UCSD-AML1 (cell line): ENCODE data around the gene TSR2.
"Not testable (repeated sequence)": the region's sequence is repeated elsewhere in the genome, so short reads cannot be mapped to it uniquely, and the experiment has no call there.

Experiments
- DNase-seq: peaks from one replicate; lab custom pipeline; 2025; ENCODE audit not compliant: unreplicated experiment; lab: John Stamatoyannopoulos, UW

TSR2 gene

DNA sequence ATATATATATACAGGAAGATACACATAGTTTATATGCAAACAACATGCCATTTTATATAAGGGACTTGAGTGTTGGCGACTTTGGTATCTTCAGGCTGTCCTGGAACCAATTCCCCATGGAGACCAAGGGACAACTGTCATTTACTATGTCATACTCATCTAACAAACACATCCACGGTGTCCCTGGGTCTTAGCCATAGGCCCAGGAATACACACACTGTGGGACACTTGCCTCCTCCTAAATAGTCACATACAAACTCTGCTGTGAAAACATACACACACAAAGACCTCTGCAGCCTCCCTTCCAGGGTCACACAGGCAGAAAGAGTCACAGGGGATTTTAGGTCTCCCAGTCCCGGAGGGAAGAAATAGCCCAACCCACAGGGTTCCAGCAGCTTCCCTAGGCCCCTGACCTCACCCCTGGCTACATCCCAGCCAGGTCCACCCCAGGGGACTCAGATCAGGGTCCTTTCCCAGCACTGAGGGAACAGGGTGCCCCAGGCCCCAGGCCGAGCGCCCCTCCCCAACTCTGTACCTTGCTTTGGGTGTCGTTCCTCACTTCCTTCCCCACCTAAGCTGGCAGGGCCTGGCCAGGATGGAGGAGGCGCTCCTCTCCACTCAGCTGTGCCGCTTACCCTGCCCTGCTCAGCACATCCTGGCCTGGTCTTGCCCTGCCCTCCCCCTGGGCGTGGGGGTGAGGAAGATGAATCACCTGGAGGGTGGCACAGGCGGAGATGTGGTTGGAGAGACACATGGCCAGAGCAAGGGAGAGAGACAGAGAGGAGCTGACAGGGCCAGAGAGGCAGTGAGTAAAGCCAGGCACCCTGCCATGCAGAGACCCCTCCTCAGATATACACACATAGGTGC is 34.0 kb downstream of the TSR2 start:
- no peak for DNase-seq

DNA sequence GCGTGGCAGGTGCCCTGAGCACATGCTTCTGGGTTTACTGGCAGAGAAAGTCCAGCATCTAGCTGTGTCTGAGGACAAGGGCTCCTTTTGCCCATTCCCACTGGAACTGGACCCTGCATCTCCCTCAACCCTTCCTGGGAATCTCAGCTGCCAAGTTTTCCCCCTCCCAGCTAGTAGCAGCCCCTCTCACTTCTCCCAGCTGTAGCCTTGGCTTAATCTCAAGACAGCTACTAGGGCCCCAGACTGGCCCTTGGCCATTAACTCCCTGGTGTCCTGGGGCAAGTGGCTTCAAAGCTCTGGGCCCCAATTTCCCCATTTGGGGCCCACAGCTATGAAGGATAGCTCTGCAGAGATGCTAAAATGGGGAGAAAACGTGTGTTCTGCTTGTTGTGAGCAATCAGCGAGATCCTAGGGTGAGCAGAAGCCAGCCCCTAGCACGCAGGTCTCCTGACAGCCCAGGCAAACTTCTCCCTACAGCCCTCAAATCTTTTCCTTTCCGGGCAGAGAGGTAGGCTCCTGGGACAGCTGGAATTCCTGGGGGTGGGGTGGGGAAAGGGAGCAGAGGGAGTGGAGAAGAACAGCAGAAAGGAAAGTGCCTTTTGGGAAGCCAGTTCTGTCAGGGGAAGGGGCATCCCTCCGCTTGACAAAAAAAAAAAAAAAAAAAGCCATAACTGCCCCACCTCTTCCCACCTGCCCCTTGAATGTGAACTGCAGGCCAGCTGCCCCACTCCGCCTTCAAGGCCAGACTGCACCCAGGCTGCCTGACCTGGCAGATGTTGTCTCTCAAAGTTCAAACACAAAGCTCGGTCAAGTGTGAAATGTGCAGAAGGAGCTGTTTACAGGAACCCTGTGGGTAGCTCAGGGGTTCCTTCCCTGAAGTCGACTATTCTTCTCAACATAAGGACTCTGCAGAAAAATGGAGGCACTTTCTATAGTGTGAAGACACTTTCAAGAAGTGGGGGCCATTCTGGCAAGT is 39.2 kb downstream of the TSR2 start:
- no peak for DNase-seq

DNA sequence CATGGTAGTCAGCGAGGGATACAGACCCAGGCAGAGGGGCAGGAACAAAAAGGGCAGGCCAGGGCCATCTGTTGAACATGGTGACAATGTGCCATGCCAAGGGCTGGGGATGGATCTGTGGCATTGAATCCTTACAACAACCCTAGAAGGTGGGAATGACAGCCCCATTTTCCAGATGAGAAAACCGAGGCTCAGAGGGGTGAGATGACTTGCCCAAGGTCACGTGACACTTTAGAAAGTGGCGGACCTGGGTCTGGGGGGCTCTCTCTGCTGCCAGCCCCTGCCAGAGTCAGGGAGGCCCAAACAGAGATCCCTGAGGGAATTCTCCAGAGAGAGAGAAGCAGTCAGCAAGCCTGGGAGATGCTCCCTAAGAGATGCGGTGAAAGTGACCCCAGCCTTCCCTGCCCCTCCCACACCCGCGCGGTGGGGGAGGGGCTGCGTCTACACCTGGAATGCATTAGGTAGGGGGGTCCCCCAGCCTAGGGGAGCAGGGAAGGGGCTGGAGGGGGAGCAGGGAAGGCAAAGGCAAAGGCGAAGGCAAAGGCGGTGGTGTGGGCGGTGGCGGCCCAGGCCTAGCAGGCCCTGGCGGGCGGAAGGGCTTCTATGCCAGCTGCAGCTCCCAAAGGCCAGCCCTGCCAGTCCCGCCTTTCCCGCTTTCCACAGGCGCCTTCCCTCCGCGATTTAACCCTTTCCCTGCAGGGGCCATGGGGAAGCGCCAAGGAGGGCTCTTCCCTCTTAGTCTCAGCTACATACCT is 42.8 kb downstream of the TSR2 start:
- no peak for DNase-seq

DNA sequence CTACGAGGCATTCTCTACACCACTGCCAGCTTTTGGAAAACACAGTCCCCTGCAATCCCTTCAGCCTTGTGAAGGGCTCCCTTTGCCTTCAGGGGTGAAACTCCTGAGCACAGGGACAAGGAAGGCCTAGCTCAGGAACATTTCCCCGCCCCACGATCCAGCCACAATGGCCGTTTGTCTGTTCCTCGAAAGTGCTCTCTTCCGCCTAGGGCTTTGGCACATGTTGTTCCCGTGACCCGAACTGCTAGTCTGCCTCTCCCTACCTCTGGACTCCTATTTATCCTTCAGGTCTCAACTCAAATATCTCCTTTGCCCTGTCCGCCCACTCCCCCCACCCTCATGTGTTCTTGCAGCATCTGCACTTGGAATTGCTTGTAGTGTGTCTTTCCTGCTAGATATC is 43.7 kb downstream of the TSR2 start:
- no peak for DNase-seq

DNA sequence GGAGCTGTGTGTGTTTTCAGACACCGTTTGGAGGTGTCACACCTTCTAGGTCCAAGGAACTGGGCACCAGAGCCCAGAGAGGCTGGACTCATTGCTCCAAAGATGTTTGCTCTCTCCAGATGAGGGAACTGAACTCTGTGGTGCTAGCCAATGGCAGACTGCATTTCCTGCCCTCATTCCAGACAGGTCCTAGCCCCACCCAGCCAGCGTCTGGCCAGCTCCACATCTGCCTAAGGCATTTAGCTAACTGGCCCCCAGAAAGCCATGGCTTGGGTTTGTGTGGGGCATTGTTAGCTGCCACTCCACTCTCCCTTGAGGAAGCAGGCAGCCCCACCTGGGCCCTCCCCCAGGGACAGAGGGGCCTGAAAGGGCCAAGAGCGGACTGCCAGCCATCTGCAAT is 44.5 kb downstream of the TSR2 start:
- no peak for DNase-seq

DNA sequence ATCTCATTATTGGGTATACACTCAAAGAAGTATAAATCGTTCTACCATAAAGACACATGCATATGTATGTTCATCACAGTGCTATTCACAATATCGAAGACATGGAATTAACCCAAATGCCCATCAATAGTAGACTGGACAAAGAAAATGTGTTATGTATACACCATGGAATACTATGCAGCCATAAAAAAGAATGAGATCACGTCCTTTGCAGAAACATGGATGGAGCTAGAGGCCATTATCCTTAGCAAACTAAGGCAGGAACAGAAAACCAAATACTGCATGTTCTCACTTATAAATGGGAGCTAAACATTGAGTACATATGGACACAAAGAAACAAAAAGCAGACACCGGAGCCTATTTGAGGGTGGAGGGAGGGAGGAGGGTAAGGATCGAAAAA is 49.6 kb downstream of the TSR2 start:
- DNase-seq: not testable (repeated sequence)

DNA sequence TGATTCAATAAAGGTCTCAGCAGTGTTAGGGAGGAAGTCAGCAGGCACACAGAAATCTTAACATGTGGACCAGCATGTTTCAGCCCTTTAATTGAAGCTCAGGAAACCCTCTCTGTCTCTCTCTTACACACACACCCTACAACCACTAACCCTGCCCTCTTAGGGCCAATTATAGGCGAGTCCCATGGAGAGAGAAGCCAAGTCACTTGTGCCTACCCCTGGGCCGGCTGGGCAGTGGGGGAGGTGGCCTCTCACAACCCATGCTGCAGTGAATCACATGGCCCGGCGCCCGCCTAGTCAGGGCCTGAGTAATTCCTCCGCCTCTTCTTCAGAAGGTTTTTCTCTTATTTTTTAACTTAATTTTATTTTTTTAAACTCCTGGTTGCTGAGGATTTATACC is 52.1 kb downstream of the TSR2 start:
- DNase-seq: no peak

DNA sequence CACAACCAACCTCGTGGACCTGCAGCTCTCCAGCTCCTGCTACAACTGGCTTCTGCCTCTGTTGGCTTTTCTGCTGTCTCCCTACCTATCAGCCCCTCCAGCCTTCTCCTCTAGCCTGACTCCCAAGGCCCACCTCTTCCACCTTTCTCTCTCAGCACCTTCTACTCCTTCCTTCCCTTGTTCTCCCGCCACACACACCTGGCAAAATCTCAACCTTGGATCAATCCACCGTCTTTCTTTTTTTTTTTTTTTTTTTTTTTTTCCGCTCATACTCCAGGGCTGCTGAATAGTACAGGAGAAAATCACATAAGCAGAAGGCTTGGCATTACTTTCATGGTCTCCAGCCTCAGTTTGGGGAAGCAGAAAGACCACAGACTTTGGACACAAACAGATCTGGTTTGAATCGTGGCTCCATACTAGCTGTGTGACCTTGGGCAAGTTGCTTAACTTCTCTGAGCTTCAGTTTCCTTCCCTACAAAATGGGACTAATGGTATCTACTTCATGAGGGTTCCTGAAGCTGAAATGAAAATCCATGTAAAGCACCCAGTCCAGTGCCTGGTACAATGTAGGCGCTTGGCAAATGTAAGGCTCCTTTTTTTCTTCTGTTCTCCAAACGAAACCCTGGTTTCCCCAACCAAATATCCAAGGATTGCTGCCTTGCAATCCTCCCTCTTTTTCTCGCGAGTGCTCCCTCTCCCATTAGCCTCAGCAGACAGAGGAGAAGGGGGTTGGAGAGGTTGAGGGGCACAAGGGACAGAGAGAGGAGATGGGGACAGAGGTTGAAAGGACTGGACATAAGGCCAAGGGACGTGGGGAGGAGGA is 54.2 kb downstream of the TSR2 start:
- no peak for DNase-seq
